Neural progenitor cell (in vitro differentiated cells): ENCODE measurements around the gene PDE6B.
"Not testable (repeated sequence)": the region's sequence is repeated elsewhere in the genome, so short reads cannot be mapped to it uniquely, and the experiment has no call there.

Experiments
- CTCF ChIP-seq: fragments of 200-600 bp; sonication (generic); IDR thresholded peaks from 2 replicates; pipeline ENCODE4 v1.5.1; 2017; ENCODE audit warnings: antibody characterized with exemption, mild to moderate bottlenecking
- EZH2 ChIP-seq: fragments of 200-600 bp; sonication (generic); IDR thresholded peaks from 2 replicates; pipeline ENCODE4 v1.6.1; 2017; ENCODE audit warnings: antibody characterized with exemption, mild to moderate bottlenecking, moderate library complexity
- EZH2phosphoT487 ChIP-seq: fragments of 200-600 bp; sonication (generic); IDR thresholded peaks from 2 replicates; pipeline ENCODE4 v1.6.1; 2017; ENCODE audit warnings: antibody characterized with exemption

DNA sequence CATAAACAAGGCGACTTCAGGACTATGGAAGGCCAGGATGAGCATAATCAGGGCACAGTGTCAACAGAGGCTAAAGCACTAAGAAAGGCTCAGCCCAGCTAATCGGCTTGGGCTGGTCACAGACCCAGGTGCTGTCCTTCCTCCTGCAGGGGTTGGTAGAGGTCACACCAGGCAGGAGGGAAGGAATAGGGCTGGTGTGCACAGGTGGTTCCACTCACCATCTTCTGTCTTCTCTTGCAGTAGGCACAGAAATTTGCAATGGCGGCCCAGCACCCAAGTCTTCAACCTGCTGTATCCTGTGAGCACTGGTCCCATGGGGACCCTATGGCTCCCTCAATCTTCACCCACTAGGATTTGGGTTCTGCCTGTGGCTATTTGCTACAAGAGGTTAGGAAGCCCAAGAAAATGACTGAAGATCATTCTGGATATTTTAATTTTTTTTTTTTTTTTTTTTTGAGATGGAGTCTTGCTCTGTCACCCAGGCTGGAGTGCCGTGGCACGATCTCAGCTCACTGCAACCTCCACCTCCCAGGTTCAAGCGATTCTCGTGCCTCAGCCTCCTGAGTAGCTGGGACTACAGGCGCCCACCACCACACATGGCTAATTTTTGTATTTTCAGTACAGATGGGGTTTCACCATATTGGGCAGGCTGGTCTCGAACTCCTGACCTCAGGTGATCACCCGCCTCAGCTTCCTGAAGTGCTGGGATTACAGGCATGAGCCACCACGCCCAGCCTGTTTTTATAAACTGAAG is 44.6 kb downstream of the PDE6B start:
- not testable (repeated sequence) for TF ChIP-seq CTCF, EZH2, EZH2phosphoT487
